BE2C (cell line): ENCODE results near the gene HARBI1.
"Not testable (repeated sequence)": the region's sequence is repeated elsewhere in the genome, so short reads cannot be mapped to it uniquely, and the experiment has no call there.

Experiments used
- DNase-seq: peaks from one replicate; pipeline ENCODE4 v3.0.0-alpha.2; 2020
- H3K27me3 ChIP-seq: fragments of 250-450 bp; sonication (Bioruptor Pico); 2 replicates; pipeline ENCODE4 v1.5.1; 2020; ENCODE audit warnings: mild to moderate bottlenecking
- H3K36me3 ChIP-seq: fragments of 250-450 bp; sonication (Bioruptor Pico); 2 replicates; pipeline ENCODE4 v1.5.1; 2020; ENCODE audit warnings: mild to moderate bottlenecking
- H3K4me1 ChIP-seq: fragments of 250-450 bp; sonication (Bioruptor Pico); 2 replicates; pipeline ENCODE4 v1.5.1; 2020
- H3K4me3 ChIP-seq: 2 replicates; pipeline ENCODE4 v1.5.1; 2011; ENCODE audit warnings: low read depth, low read length
- H3K9me3 ChIP-seq: fragments of 250-450 bp; sonication (Bioruptor Pico); 2 replicates; pipeline ENCODE4 v1.5.1; 2020
- CTCF ChIP-seq: IDR thresholded peaks from 2 replicates; pipeline ENCODE4 v1.5.1; 2012; ENCODE audit warnings: mild to moderate bottlenecking, low read depth, low read length

Gene HARBI1

GRCh38 chr11:46590740-46591605 lies 26.1 kb downstream of the HARBI1 start:
- Histone ChIP-seq H3K27me3 (no peaks in the 10 kb centered on the region), H3K9me3 (no peaks in the 10 kb centered on the region), H3K36me3 (no peaks in the 10 kb centered on the region), H3K4me1 (no peaks in the 10 kb centered on the region), H3K4me3 (no peak overlapping the region)
- TF ChIP-seq CTCF, result no peak
- DNase-seq, result no peak

GRCh38 chr11:46588915-46589314 lies 28.1 kb downstream of the HARBI1 start:
- no peak overlapping the region for H3K4me3 ChIP-seq
- DNase-seq, result no peak
- H3K9me3 ChIP-seq, result no peaks in the 10 kb centered on the region; the same call in 1 of the 2 replicates
- H3K4me1 ChIP-seq, result no peaks in the 10 kb centered on the region
- no peak for TF ChIP-seq CTCF
- H3K27me3 ChIP-seq, result no peaks in the 10 kb centered on the region
- H3K36me3 ChIP-seq, result no peaks in the 10 kb centered on the region

DNA sequence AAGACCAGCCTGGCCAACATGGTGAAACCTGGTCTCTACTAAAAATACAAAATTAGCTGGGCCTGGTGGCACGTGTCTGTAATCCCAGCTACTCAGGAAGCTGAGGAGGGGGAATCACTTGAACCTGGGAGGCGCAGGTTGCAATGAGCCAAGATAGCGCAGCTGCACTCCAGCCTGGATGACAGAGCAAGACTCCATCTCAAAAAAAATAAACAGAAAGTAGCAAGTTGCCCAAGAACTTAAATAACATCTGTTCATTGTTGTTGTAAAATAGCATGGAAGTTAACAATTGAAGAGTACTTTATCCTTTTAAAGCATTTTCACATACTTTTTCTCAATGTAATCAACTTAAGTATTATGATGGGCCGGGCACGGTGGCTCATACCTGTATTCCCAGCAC lies 28.9 kb downstream of the HARBI1 start:
- Histone ChIP-seq H3K9me3 (no peaks in the 10 kb centered on the region; the same call in 1 of the 2 replicates), H3K36me3 (no peaks in the 10 kb centered on the region), H3K27me3 (no peaks in the 10 kb centered on the region), H3K4me1 (no peaks in the 10 kb centered on the region), H3K4me3 (no peak overlapping the region)
- DNase-seq, result no peak
- TF ChIP-seq CTCF, result no peak

DNA sequence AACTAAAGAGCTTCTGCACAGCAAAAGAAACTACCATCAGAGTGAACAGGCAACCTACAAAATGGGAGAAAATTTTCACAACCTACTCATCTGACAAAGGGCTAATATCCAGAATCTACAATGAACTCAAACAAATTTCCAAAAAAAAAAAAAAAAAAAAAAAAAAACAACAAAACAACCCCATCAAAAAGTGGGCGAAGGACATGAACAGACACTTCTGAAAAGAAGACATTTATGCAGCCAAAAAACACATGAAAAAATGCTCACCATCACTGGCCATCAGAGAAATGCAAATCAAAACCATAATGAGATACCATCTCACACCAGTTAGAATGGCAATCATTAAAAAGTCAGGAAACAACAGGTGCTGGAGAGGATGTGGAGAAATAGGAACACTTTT lies 33.5 kb downstream of the HARBI1 start:
- H3K9me3 ChIP-seq, DNase-seq, H3K4me3 ChIP-seq, H3K4me1 ChIP-seq, H3K36me3 ChIP-seq, H3K27me3 ChIP-seq: not testable (repeated sequence)

DNA sequence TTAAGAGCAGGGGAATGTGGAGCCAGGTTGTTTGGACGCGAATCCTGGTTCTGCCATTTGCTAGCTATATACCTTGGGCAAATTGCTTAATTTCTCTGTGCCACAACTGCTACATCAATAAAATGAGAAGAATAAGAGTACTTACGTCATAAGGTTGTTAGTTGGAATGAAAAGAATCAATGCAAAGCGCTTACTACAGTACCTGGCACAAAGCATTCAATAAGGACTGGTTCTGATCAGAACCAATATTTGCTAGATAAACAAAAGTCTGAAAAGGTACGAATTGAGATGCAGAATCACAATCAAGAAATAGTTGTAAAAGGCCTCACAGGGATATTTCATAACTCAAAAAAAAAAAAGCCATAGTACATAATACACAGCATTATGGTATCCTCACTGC lies 34.4 kb downstream of the HARBI1 start:
- DNase-seq, result no peak
- Histone ChIP-seq H3K4me1 (no peaks in the 10 kb centered on the region), H3K4me3 (no peak overlapping the region), H3K36me3 (no peaks in the 10 kb centered on the region), H3K27me3 (no peaks in the 10 kb centered on the region), H3K9me3 (no peaks in the 10 kb centered on the region; the same call in 1 of the 2 replicates)
- TF ChIP-seq CTCF, result no peak

- Histone ChIP-seq H3K4me1 (no peaks in the 10 kb centered on the region), H3K4me3 (no peak overlapping the region), H3K36me3 (no peaks in the 10 kb centered on the region), H3K9me3 (no peaks in the 10 kb centered on the region), H3K27me3 (no peaks in the 10 kb centered on the region)
- no peak for TF ChIP-seq CTCF
- DNase-seq, result no peak
Measured at GRCh38 chr11:46577058-46577457, 40.0 kb downstream of the HARBI1 start.
